ENCODE results near the gene RCOR3. TPM values are rescaled to one million over a fixed set of nuclear protein-coding genes. Genes with fewer than 3 reads are reported as not detected.
A peak's percentile ranks its signal among the peaks of the same experiment; 100 is the strongest.

The RCOR3 gene
- total RNA-seq, 4 donors from 2014 or later: 78.1 to 110 (median 102) TPM

- no peak for TF ChIP-seq POLR2A (IDR thresholded peaks at IDR 0.05)
- TF ChIP-seq, protein P1, sequence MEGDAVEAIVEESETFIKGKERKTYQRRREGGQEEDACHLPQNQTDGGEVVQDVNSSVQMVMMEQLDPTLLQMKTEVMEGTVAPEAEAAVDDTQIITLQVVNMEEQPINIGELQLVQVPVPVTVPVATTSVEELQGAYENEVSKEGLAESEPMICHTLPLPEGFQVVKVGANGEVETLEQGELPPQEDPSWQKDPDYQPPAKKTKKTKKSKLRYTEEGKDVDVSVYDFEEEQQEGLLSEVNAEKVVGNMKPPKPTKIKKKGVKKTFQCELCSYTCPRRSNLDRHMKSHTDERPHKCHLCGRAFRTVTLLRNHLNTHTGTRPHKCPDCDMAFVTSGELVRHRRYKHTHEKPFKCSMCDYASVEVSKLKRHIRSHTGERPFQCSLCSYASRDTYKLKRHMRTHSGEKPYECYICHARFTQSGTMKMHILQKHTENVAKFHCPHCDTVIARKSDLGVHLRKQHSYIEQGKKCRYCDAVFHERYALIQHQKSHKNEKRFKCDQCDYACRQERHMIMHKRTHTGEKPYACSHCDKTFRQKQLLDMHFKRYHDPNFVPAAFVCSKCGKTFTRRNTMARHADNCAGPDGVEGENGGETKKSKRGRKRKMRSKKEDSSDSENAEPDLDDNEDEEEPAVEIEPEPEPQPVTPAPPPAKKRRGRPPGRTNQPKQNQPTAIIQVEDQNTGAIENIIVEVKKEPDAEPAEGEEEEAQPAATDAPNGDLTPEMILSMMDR (IDR thresholded peaks at IDR 0.05): no peak
- Histone ChIP-seq H3K4me3 (replicated peaks in 1 of 3) (no peak overlapping the region), H3K9me3 (no peaks in the 10 kb centered on the region), H3K4me1 (no peaks in the 10 kb centered on the region), H3K27me3 (no peaks in the 10 kb centered on the region), H3K27ac (no peak overlapping the region), H3K36me3 (no peaks in the 10 kb centered on the region)
- intact Hi-C loops (cut with DNase I): no loop called here
- 0% methylated on average over 1 of the region's 1 CpG for WGBS, 2 donors
- DNase-seq: no peak
Observed at GRCh38 chr1:211353562-211354212, 94.5 kb downstream of the RCOR3 start.

GRCh38 chr1:211355873-211356272 is 96.7 kb downstream of the RCOR3 start:
- H3K4me3 ChIP-seq (replicated peaks in 1 of 3): no peak overlapping the region
- H3K27ac ChIP-seq: no peak overlapping the region
- H3K27me3 ChIP-seq: no peaks in the 10 kb centered on the region
- TF ChIP-seq, protein P1 (IDR thresholded peaks at IDR 0.05): no peak
- no peak for TF ChIP-seq POLR2A (IDR thresholded peaks at IDR 0.05)
- 93 to 96% methylated on average over 4 of the region's 4 CpGs for WGBS, 2 donors
- H3K36me3 ChIP-seq: no peaks in the 10 kb centered on the region
- H3K4me1 ChIP-seq: peaks cover 3 to 11% of the 10 kb centered on the region in 2 donors
- intact Hi-C loops (cut with DNase I): no loop called here
- no peak for DNase-seq
- no peaks in the 10 kb centered on the region for H3K9me3 ChIP-seq

GRCh38 chr1:211356723-211357407 is 97.7 kb downstream of the RCOR3 start:
- TF ChIP-seq, protein P1 (IDR thresholded peaks at IDR 0.05): no peak
- no peak for TF ChIP-seq POLR2A (IDR thresholded peaks at IDR 0.05)
- no peak overlapping the region for H3K27ac ChIP-seq
- intact Hi-C loops (cut with DNase I): no loop called here
- 72 to 75% methylated on average over 5 of the region's 5 CpGs for WGBS, 2 donors
- H3K9me3 ChIP-seq: no peaks in the 10 kb centered on the region
- H3K4me1 ChIP-seq: peaks cover 3 to 11% of the 10 kb centered on the region in 2 donors
- no peaks in the 10 kb centered on the region for H3K36me3 ChIP-seq
- DNase-seq: no peak
- no peak overlapping the region for H3K4me3 ChIP-seq (replicated peaks in 1 of 3)
- no peaks in the 10 kb centered on the region for H3K27me3 ChIP-seq

DNA sequence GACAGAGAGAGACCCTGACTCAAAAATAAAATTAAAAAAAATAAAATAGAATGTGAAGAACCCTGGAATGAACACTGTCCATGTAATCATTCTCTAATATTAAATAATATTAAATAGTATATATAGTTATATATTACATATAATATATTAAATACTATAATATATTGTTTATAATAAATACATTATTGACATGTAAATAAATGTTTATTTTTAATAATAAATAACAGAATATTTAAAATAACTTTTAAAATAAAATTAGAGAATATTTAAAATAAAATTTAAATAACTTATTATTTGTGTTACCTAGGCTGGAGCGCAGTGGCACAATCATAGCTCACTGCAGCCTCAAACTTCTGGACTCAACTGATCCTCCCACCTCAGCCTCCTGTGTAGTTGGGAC is 99.5 kb downstream of the RCOR3 start:
- H3K27me3 ChIP-seq: no peaks in the 10 kb centered on the region
- H3K36me3 ChIP-seq: no peaks in the 10 kb centered on the region
- H3K4me1 ChIP-seq: peaks cover 3 to 11% of the 10 kb centered on the region in 2 donors
- DNase-seq: no peak
- 97 to 100% methylated on average over 1 of the region's 1 CpG for WGBS, 2 donors
- H3K4me3 ChIP-seq (replicated peaks in 1 of 3): no peak overlapping the region
- H3K27ac ChIP-seq: no peak overlapping the region
- H3K9me3 ChIP-seq: no peaks in the 10 kb centered on the region
- TF ChIP-seq, protein P1 (IDR thresholded peaks at IDR 0.05): no peak
- no peak for TF ChIP-seq POLR2A (IDR thresholded peaks at IDR 0.05)
- intact Hi-C loops (cut with DNase I): no loop called here

- 28 to 44% methylated on average over 3 of the region's 3 CpGs for WGBS, 2 donors
- TF ChIP-seq, protein P1 (IDR thresholded peaks at IDR 0.05): no peak
- TF ChIP-seq POLR2A (IDR thresholded peaks at IDR 0.05): no peak
- DNase-seq: peak; percentile 11 to 47
- no peaks in the 10 kb centered on the region for H3K36me3 ChIP-seq
- no peak overlapping the region for H3K4me3 ChIP-seq (replicated peaks in 1 of 3)
- no peaks in the 10 kb centered on the region for H3K9me3 ChIP-seq
- no peaks in the 10 kb centered on the region for H3K27me3 ChIP-seq
- peaks cover 3 to 11% of the 10 kb centered on the region in 2 donors for H3K4me1 ChIP-seq
- no peak overlapping the region for H3K27ac ChIP-seq
- intact Hi-C loops (cut with DNase I): no loop called here
Observed at GRCh38 chr1:211359876-211360275, 100.7 kb downstream of the RCOR3 start.
